Measurements from ENCODE around the gene ALKBH7.
A peak's percentile ranks its signal among the peaks of the same experiment; 100 is the strongest.
"Not testable (repeated sequence)": the region's sequence is repeated elsewhere in the genome, so short reads cannot be mapped to it uniquely, and the experiment has no call there.

ALKBH7 gene

GRCh38 chr19:6373096-6373812 lies 660 bp downstream of the ALKBH7 start:
- DNase-seq, result peak; percentile 98

- DNase-seq, result no peak
Measured at GRCh38 chr19:6373813-6374108, 1.2 kb downstream of the ALKBH7 start.

- DNase-seq, result no peak
Measured at GRCh38 chr19:6374161-6374709, 1.6 kb downstream of the ALKBH7 start.

- no peak for DNase-seq
Measured at GRCh38 chr19:6374711-6375410, 2.3 kb downstream of the ALKBH7 start.

GRCh38 chr19:6375411-6376010 lies 2.9 kb downstream of the ALKBH7 start, which contains the start of gene PSPN:
TSS of gene PSPN (minus strand) at chr19:6375933. CDS start at chr19:6375849, 84 bp downstream.
- no peak for DNase-seq

- DNase-seq, result no peak
Measured at GRCh38 chr19:6376512-6377190, 4.1 kb downstream of the ALKBH7 start.

GRCh38 chr19:6378041-6378440 lies 5.4 kb downstream of the ALKBH7 start:
- DNase-seq, result no peak

- DNase-seq, result no peak
Measured at GRCh38 chr19:6378486-6378885, 5.9 kb downstream of the ALKBH7 start.

GRCh38 chr19:6379744-6380143 lies 7.2 kb downstream of the ALKBH7 start:
- no peak for DNase-seq

GRCh38 chr19:6381030-6381750 lies 8.6 kb downstream of the ALKBH7 start:
- DNase-seq, result no peak

GRCh38 chr19:6383188-6383587 lies 10.6 kb downstream of the ALKBH7 start:
- no peak for DNase-seq

GRCh38 chr19:6384381-6384780 lies 11.8 kb downstream of the ALKBH7 start:
- DNase-seq, result no peak

GRCh38 chr19:6387372-6387771 lies 14.8 kb downstream of the ALKBH7 start:
- DNase-seq, result no peak

GRCh38 chr19:6392221-6393073 lies 19.9 kb downstream of the ALKBH7 start:
- peak; percentile 10 to 18 for DNase-seq

- DNase-seq, result peak; percentile 96 to 97
Measured at GRCh38 chr19:6393074-6393982, 20.7 kb downstream of the ALKBH7 start, which contains the start of gene GTF2F1. TSS of gene GTF2F1 (minus strand) at chr19:6393164. CDS start at chr19:6392995, 169 bp downstream.

- peak in 1 of 2 donors; percentile 82 for DNase-seq
Measured at GRCh38 chr19:6393983-6394412, 21.4 kb downstream of the ALKBH7 start.

GRCh38 chr19:6394831-6395230 lies 22.2 kb downstream of the ALKBH7 start:
- DNase-seq, result no peak

- no peak for DNase-seq
Measured at GRCh38 chr19:6396305-6396704, 23.7 kb downstream of the ALKBH7 start.

GRCh38 chr19:6400062-6400944 lies 27.7 kb downstream of the ALKBH7 start:
- not testable (repeated sequence) for DNase-seq

Measured in CD4-positive, alpha-beta T cell treated with Interleukin-4 for 1 hour (primary cell).